ENCODE results near the gene SHC4.

SHC4 gene

GRCh38 chr15:48941904-48942303, 21.8 kb downstream of the SHC4 start:
- H3K79me2 ChIP-seq (ENCODE audit: control insufficient read depth, insufficient read depth, low read length, poor library complexity), result no peaks in the 10 kb centered on the region
- peaks cover 2 to 3% of the 10 kb centered on the region in 2 experiments for H3K4me1 ChIP-seq (ENCODE audit: control insufficient read depth in 1 of 2, insufficient read depth in 2 of 2, low read length in 2 of 2)
- no peak overlapping the region for H3K14ac ChIP-seq (ENCODE audit: low read length)
- no peaks in the 10 kb centered on the region for H3K27me3 ChIP-seq (ENCODE audit: insufficient read depth, low read length)
- no peak overlapping the region for H4K12ac ChIP-seq (ENCODE audit: low read depth, low read length)
- H3K27ac ChIP-seq (ENCODE audit: low read depth, low read length), result no peak overlapping the region
- no peak overlapping the region for H3K4me3 ChIP-seq (ENCODE audit: low read depth, low read length)
- no peak overlapping the region for H2AFZ ChIP-seq (ENCODE audit: insufficient read depth, low read length, poor library complexity)
- WGBS (ENCODE audit: extremely low coverage, insufficient coverage, insufficient read length), result no CpG with 5 or more reads among the region's 5 CpGs
- no peak overlapping the region for H3K4me2 ChIP-seq (ENCODE audit: low read length)
- no peaks in the 10 kb centered on the region for H3K36me3 ChIP-seq (ENCODE audit: control insufficient read depth in 1 of 2, insufficient read depth in 2 of 2, low read length in 2 of 2)
- no peak overlapping the region for H2BK5ac ChIP-seq (ENCODE audit: low read depth, low read length, poor library complexity)
- no peak for DNase-seq
- no peaks in the 10 kb centered on the region for H3K79me1 ChIP-seq (ENCODE audit: low read length)
- H3K4ac ChIP-seq (ENCODE audit: low read depth, low read length), result no peak overlapping the region
- no peak overlapping the region for H3K18ac ChIP-seq (ENCODE audit: low read length)
- no peak overlapping the region for H2BK12ac ChIP-seq (ENCODE audit: low read length)
- H3K9ac ChIP-seq (ENCODE audit: low read length), result no peak overlapping the region
- no peak overlapping the region for H3K23ac ChIP-seq (ENCODE audit: low read length)
- no peak overlapping the region for H2AK5ac ChIP-seq (ENCODE audit: low read length)
- H4K8ac ChIP-seq (ENCODE audit: low read depth, low read length), result no peak overlapping the region
- H2BK120ac ChIP-seq (ENCODE audit: insufficient read depth, low read length, poor library complexity), result no peak overlapping the region
- H3K9me3 ChIP-seq (ENCODE audit: insufficient read depth, low read depth, low read length), result no peaks in the 10 kb centered on the region
- no peak overlapping the region for H4K91ac ChIP-seq (ENCODE audit: low read depth, low read length)

- Histone ChIP-seq H3K4me2 (ENCODE audit: low read length) (no peak overlapping the region), H3K36me3 (ENCODE audit: control insufficient read depth in 1 of 2, insufficient read depth in 2 of 2, low read length in 2 of 2) (no peaks in the 10 kb centered on the region), H2AFZ (ENCODE audit: insufficient read depth, low read length, poor library complexity) (no peak overlapping the region), H3K79me2 (ENCODE audit: control insufficient read depth, insufficient read depth, low read length, poor library complexity) (no peaks in the 10 kb centered on the region), H3K4me1 (ENCODE audit: control insufficient read depth in 1 of 2, insufficient read depth in 2 of 2, low read length in 2 of 2) (peaks cover 3 to 4% of the 10 kb centered on the region in 2 experiments), H3K27me3 (ENCODE audit: insufficient read depth, low read length) (no peaks in the 10 kb centered on the region), H4K8ac (ENCODE audit: low read depth, low read length) (no peak overlapping the region), H3K9ac (ENCODE audit: low read length) (no peak overlapping the region), H2AK5ac (ENCODE audit: low read length) (no peak overlapping the region), H3K4ac (ENCODE audit: low read depth, low read length) (no peak overlapping the region), H3K27ac (ENCODE audit: low read depth, low read length) (no peak overlapping the region), H2BK120ac (ENCODE audit: insufficient read depth, low read length, poor library complexity) (no peak overlapping the region), H3K23ac (ENCODE audit: low read length) (no peak overlapping the region), H4K91ac (ENCODE audit: low read depth, low read length) (no peak overlapping the region), H3K14ac (ENCODE audit: low read length) (no peak overlapping the region), H3K18ac (ENCODE audit: low read length) (no peak overlapping the region), H3K79me1 (ENCODE audit: low read length) (no peaks in the 10 kb centered on the region), H2BK12ac (ENCODE audit: low read length) (no peak overlapping the region), H3K4me3 (ENCODE audit: low read depth, low read length) (no peak overlapping the region), H2BK5ac (ENCODE audit: low read depth, low read length, poor library complexity) (no peak overlapping the region), H4K12ac (ENCODE audit: low read depth, low read length) (no peak overlapping the region), H3K9me3 (ENCODE audit: insufficient read depth, low read depth, low read length) (no peaks in the 10 kb centered on the region)
- DNase-seq, result peak; percentile 70 to 86
- WGBS (ENCODE audit: extremely low coverage, insufficient coverage, insufficient read length), result no CpG with 5 or more reads among the region's 6 CpGs
These were observed 23.2 kb downstream of the SHC4 start for GRCh38 chr15:48940508-48940907.

- no peak overlapping the region for H4K12ac ChIP-seq (ENCODE audit: low read depth, low read length)
- H3K14ac ChIP-seq (ENCODE audit: low read length), result no peak overlapping the region
- no peaks in the 10 kb centered on the region for H3K36me3 ChIP-seq (ENCODE audit: control insufficient read depth in 1 of 2, insufficient read depth in 2 of 2, low read length in 2 of 2)
- no peak overlapping the region for H3K27ac ChIP-seq (ENCODE audit: low read depth, low read length)
- H3K79me1 ChIP-seq (ENCODE audit: low read length), result no peaks in the 10 kb centered on the region
- no peak overlapping the region for H2AK5ac ChIP-seq (ENCODE audit: low read length)
- H2AFZ ChIP-seq (ENCODE audit: insufficient read depth, low read length, poor library complexity), result no peak overlapping the region
- no peak overlapping the region for H3K4me3 ChIP-seq (ENCODE audit: low read depth, low read length)
- H3K9ac ChIP-seq (ENCODE audit: low read length), result no peak overlapping the region
- no CpG with 5 or more reads among the region's 4 CpGs for WGBS (ENCODE audit: extremely low coverage, insufficient coverage, insufficient read length)
- no peak overlapping the region for H4K91ac ChIP-seq (ENCODE audit: low read depth, low read length)
- no peaks in the 10 kb centered on the region for H3K9me3 ChIP-seq (ENCODE audit: insufficient read depth, low read depth, low read length)
- no peak overlapping the region for H3K4ac ChIP-seq (ENCODE audit: low read depth, low read length)
- peaks cover 3 to 4% of the 10 kb centered on the region in 2 experiments for H3K4me1 ChIP-seq (ENCODE audit: control insufficient read depth in 1 of 2, insufficient read depth in 2 of 2, low read length in 2 of 2)
- no peak overlapping the region for H4K8ac ChIP-seq (ENCODE audit: low read depth, low read length)
- H3K4me2 ChIP-seq (ENCODE audit: low read length), result no peak overlapping the region
- no peak for DNase-seq
- no peaks in the 10 kb centered on the region for H3K79me2 ChIP-seq (ENCODE audit: control insufficient read depth, insufficient read depth, low read length, poor library complexity)
- no peak overlapping the region for H2BK5ac ChIP-seq (ENCODE audit: low read depth, low read length, poor library complexity)
- no peak overlapping the region for H2BK12ac ChIP-seq (ENCODE audit: low read length)
- no peaks in the 10 kb centered on the region for H3K27me3 ChIP-seq (ENCODE audit: insufficient read depth, low read length)
- no peak overlapping the region for H2BK120ac ChIP-seq (ENCODE audit: insufficient read depth, low read length, poor library complexity)
- no peak overlapping the region for H3K18ac ChIP-seq (ENCODE audit: low read length)
- H3K23ac ChIP-seq (ENCODE audit: low read length), result no peak overlapping the region
These were observed 24.1 kb downstream of the SHC4 start for GRCh38 chr15:48939648-48940047.

GRCh38 chr15:48937886-48938285, 25.8 kb downstream of the SHC4 start:
- WGBS (ENCODE audit: extremely low coverage, insufficient coverage, insufficient read length), result no CpG with 5 or more reads among the region's 2 CpGs
- Histone ChIP-seq H3K14ac (ENCODE audit: low read length) (no peak overlapping the region), H3K4me3 (ENCODE audit: low read depth, low read length) (no peak overlapping the region), H2BK5ac (ENCODE audit: low read depth, low read length, poor library complexity) (no peak overlapping the region), H3K9me3 (ENCODE audit: insufficient read depth, low read depth, low read length) (no peaks in the 10 kb centered on the region), H3K4ac (ENCODE audit: low read depth, low read length) (no peak overlapping the region), H4K12ac (ENCODE audit: low read depth, low read length) (no peak overlapping the region), H2AFZ (ENCODE audit: insufficient read depth, low read length, poor library complexity) (no peak overlapping the region), H3K4me2 (ENCODE audit: low read length) (no peak overlapping the region), H3K27ac (ENCODE audit: low read depth, low read length) (no peak overlapping the region), H3K27me3 (ENCODE audit: insufficient read depth, low read length) (no peaks in the 10 kb centered on the region), H3K9ac (ENCODE audit: low read length) (no peak overlapping the region), H3K36me3 (ENCODE audit: control insufficient read depth in 1 of 2, insufficient read depth in 2 of 2, low read length in 2 of 2) (no peaks in the 10 kb centered on the region), H3K4me1 (ENCODE audit: control insufficient read depth in 1 of 2, insufficient read depth in 2 of 2, low read length in 2 of 2) (peaks cover 3 to 4% of the 10 kb centered on the region in 2 experiments), H4K91ac (ENCODE audit: low read depth, low read length) (no peak overlapping the region), H3K79me2 (ENCODE audit: control insufficient read depth, insufficient read depth, low read length, poor library complexity) (no peaks in the 10 kb centered on the region), H3K79me1 (ENCODE audit: low read length) (no peaks in the 10 kb centered on the region), H2BK120ac (ENCODE audit: insufficient read depth, low read length, poor library complexity) (no peak overlapping the region), H4K8ac (ENCODE audit: low read depth, low read length) (no peak overlapping the region), H3K23ac (ENCODE audit: low read length) (no peak overlapping the region), H2AK5ac (ENCODE audit: low read length) (no peak overlapping the region), H3K18ac (ENCODE audit: low read length) (no peak overlapping the region), H2BK12ac (ENCODE audit: low read length) (no peak overlapping the region)
- peak; percentile 23 to 81 for DNase-seq
